ENCODE results near the gene TTC27. TPM values are rescaled to one million over a fixed set of nuclear protein-coding genes. Genes with fewer than 3 reads are reported as not detected.

TTC27 gene
- total and polyA plus RNA-seq, 2 of the 13 experiments (the other 11 are each of a cell fraction or from before 2014, with no cell fraction given), result 26.7 to 44.7 TPM

- TF ChIP-seq JUN (CRISPR knock-in tag; IDR thresholded peaks at IDR 0.05) (no peak), MAFF (IDR thresholded peaks at IDR 0.05; ENCODE audit: low read depth, low read length) (peak; percentile 80)
- TF ChIP-seq, protein P1, sequence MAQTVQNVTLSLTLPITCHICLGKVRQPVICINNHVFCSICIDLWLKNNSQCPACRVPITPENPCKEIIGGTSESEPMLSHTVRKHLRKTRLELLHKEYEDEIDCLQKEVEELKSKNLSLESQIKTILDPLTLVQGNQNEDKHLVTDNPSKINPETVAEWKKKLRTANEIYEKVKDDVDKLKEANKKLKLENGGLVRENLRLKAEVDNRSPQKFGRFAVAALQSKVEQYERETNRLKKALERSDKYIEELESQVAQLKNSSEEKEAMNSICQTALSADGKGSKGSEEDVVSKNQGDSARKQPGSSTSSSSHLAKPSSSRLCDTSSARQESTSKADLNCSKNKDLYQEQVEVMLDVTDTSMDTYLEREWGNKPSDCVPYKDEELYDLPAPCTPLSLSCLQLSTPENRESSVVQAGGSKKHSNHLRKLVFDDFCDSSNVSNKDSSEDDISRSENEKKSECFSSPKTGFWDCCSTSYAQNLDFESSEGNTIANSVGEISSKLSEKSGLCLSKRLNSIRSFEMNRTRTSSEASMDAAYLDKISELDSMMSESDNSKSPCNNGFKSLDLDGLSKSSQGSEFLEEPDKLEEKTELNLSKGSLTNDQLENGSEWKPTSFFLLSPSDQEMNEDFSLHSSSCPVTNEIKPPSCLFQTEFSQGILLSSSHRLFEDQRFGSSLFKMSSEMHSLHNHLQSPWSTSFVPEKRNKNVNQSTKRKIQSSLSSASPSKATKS (CRISPR knock-in tag; IDR thresholded peaks at IDR 0.05), result no peak
- TF ChIP-seq, protein P2, sequence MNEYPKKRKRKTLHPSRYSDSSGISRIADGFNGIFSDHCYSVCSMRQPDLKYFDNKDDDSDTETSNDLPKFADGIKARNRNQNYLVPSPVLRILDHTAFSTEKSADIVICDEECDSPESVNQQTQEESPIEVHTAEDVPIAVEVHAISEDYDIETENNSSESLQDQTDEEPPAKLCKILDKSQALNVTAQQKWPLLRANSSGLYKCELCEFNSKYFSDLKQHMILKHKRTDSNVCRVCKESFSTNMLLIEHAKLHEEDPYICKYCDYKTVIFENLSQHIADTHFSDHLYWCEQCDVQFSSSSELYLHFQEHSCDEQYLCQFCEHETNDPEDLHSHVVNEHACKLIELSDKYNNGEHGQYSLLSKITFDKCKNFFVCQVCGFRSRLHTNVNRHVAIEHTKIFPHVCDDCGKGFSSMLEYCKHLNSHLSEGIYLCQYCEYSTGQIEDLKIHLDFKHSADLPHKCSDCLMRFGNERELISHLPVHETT (CRISPR knock-in tag; conservative IDR thresholded peaks at IDR 0.05), result no peak
Measured at GRCh38 chr2:32624812-32625211, 3.0 kb upstream of the TTC27 start (continued).

- Histone ChIP-seq H3K9me3 (ENCODE audit: low read length) (no peaks in the 10 kb centered on the region), H3K27ac (ENCODE audit: extremely low read length, insufficient read depth, low read length) (no peak overlapping the region), H2AFZ (ENCODE audit: low read length) (no peak overlapping the region), H3K4me3 (replicated peaks in 1 of 3; ENCODE audit: insufficient read depth in 1 of 3, low read depth in 2 of 3, low read length in 3 of 3) (no peak overlapping the region), H4K20me1 (ENCODE audit: insufficient read depth, low read length) (no peaks in the 10 kb centered on the region), H3K79me2 (ENCODE audit: insufficient read depth, low read length) (peaks cover 7% of the 10 kb centered on the region), H3K36me3 (replicated peaks in 1 of 2; ENCODE audit: control insufficient read depth in 1 of 2, insufficient read depth in 2 of 2, low read length in 2 of 2) (peaks cover 0 to 13% of the 10 kb centered on the region in 2 experiments; a peak in 4 of 5 replicates), H3K9ac (ENCODE audit: insufficient read depth, low read depth, low read length) (no peak overlapping the region), H3K4me2 (ENCODE audit: low read depth, low read length) (no peak overlapping the region), H3K4me1 (ENCODE audit: insufficient read depth, low read length) (peaks cover 38% of the 10 kb centered on the region), H3K27me3 (ENCODE audit: control insufficient read depth in 1 of 2, insufficient read depth in 2 of 2, low read length in 2 of 2) (peaks cover 0 to 4% of the 10 kb centered on the region in 2 experiments; a peak in 1 of 5 replicates)
- in situ Hi-C loops (cut with HindIII; ENCODE audit: extremely low pct_ligation_motif_present, low pct_unique_long_range_greater_than_20kb) (no loop called here), intact Hi-C loops (cut with micrococcal nuclease; ENCODE audit: unreplicated experiment) (no loop called here)
- ATAC-seq (no peak), DNase-seq (ENCODE audit: low spot score) (no peak), FAIRE-seq (no peak)
- WGBS (ENCODE audit: low lambda C conversion rate), result 94% methylated on average over 13 of the region's 13 CpGs
- ChIA-PET CTCF (ENCODE audit: low intra/inter-chr PET ratio, low total read pairs) (no interaction called here), POLR2A (interaction anchor here (1.3 kb wide), 1 partner anchor 461 kb away, joined by 3 read pairs; the partner anchor contains the start of gene SLC30A6)
- BruUV-seq (replicated peaks), result no TSS peak
- TF ChIP-seq AKAP8 (CRISPR knock-in tag; IDR thresholded peaks at IDR 0.05) (no peak), KIAA2018 (CRISPR knock-in tag; IDR thresholded peaks at IDR 0.05; ENCODE audit: borderline replicate concordance) (no peak), HOXA3 (CRISPR knock-in tag; IDR thresholded peaks at IDR 0.05) (no peak)
Measured at GRCh38 chr2:32626639-32627221, 1.1 kb upstream of the TTC27 start.

Measured in HepG2 (cell line).